ENCODE results near the gene IL13.

The IL13 gene

DNA sequence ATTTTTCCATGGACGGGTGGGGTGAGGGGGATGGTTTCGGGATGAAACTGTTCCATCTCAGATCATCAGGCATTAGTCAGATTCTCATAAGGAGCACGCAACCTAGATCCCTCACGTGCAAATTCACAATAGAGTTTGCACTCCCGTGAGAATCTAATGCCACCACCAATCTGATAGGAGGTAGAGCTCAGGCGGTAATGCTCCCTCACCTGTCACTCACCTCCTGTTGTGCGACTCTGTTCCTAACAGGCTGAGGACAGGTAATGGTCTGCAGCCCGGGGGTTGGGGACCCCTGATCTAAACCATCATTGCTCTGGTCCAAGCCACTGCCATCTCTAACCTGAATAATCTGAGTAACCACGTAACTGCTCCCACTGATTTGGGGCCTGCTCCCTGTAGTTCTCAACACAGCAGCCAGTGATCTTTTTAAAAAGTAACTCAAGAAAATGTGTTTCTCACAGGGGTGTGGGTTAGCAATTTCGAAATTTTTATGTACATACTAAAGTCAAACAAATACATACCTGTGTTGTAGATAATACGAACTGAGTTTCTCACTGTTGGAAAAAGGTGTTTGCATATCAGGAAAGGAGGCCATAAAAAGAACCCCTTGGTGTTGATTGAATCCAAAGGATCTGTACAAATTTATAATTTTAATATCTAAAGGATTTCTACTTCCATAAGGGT is 11.2 kb upstream of the IL13 start:
- Histone ChIP-seq H3K14ac (ENCODE audit: low read length in 2 of 2) (peak overlapping the region in 1 of 2 experiments; percentile 12), H3K4me1 (ENCODE audit: control insufficient read depth, insufficient read depth, low read depth, low read length) (no peaks in the 10 kb centered on the region), H2BK12ac (ENCODE audit: low read length in 2 of 2) (no peak overlapping the region), H4K91ac (ENCODE audit: low read length) (no peak overlapping the region), H3K4ac (ENCODE audit: low read depth in 1 of 2, low read length in 2 of 2) (no peak overlapping the region), H2AFZ (ENCODE audit: low read depth, low read length) (no peak overlapping the region), H3K9me3 (ENCODE audit: control insufficient read depth, low read length) (no peaks in the 10 kb centered on the region), H4K8ac (ENCODE audit: low read length) (no peak overlapping the region), H3K27me3 (ENCODE audit: control insufficient read depth in 1 of 2, insufficient read depth in 1 of 2, low read length in 2 of 2) (no peaks in the 10 kb centered on the region), H3K27ac (ENCODE audit: low read length, poor library complexity, severe bottlenecking) (no peak overlapping the region), H3K4me2 (ENCODE audit: low read length, poor library complexity, severe bottlenecking) (no peak overlapping the region), H3K9ac (ENCODE audit: low read length) (no peak overlapping the region), H3K79me1 (replicated peaks; ENCODE audit: low read length, poor library complexity, severe bottlenecking) (no peaks in the 10 kb centered on the region), H3K4me3 (ENCODE audit: insufficient read depth in 1 of 2, low read depth in 1 of 2, low read length in 2 of 2) (no peak overlapping the region), H3K23ac (ENCODE audit: low read length in 2 of 2) (no peak overlapping the region), H2BK120ac (ENCODE audit: low read depth, low read length) (no peak overlapping the region), H2AK5ac (ENCODE audit: low read length, severe bottlenecking) (no peak overlapping the region), H3K36me3 (ENCODE audit: control insufficient read depth in 1 of 2, insufficient read depth in 2 of 2, low read depth in 1 of 2, low read length in 2 of 2) (peaks cover 8 to 25% of the 10 kb centered on the region in 2 experiments), H2BK5ac (ENCODE audit: low read depth, low read length, poor library complexity, severe bottlenecking) (no peak overlapping the region), H3K18ac (ENCODE audit: low read depth in 1 of 2, low read length in 2 of 2) (no peak overlapping the region), H2BK15ac (ENCODE audit: low read depth, poor library complexity, severe bottlenecking) (no peak overlapping the region)
- no peak for DNase-seq
- WGBS, result 88% methylated on average over 8 of the region's 11 CpGs

DNA sequence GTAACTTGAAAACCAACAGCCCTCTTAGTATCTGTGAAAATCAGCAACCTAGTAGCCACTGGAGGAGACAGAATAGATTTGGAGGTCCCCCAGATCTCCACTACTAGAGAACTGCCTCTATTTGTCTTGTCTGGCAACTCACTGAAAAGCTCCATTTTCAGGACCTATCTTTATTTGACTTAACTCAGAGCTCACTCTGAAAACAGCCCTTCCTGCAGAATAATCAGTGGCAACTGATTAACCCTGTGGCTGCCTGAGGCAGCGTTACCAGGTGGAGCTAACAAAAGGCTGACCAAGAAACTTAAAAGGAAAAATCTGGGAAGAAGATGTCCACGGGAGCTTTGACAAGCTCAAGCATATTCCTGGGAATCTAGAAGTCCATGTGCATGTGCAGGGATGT is 10.5 kb upstream of the IL13 start:
- no peak overlapping the region for H3K18ac ChIP-seq (ENCODE audit: low read depth in 1 of 2, low read length in 2 of 2)
- H3K27me3 ChIP-seq (ENCODE audit: control insufficient read depth in 1 of 2, insufficient read depth in 1 of 2, low read length in 2 of 2), result peaks cover 0 to 3% of the 10 kb centered on the region in 2 experiments
- no peak overlapping the region for H3K27ac ChIP-seq (ENCODE audit: low read length, poor library complexity, severe bottlenecking)
- H3K14ac ChIP-seq (ENCODE audit: low read length in 2 of 2), result no peak overlapping the region
- 85% methylated on average over 2 of the region's 2 CpGs for WGBS
- no peaks in the 10 kb centered on the region for H3K79me1 ChIP-seq (replicated peaks; ENCODE audit: low read length, poor library complexity, severe bottlenecking)
- H3K4me2 ChIP-seq (ENCODE audit: low read length, poor library complexity, severe bottlenecking), result no peak overlapping the region
- no peak overlapping the region for H2BK120ac ChIP-seq (ENCODE audit: low read depth, low read length)
- H4K91ac ChIP-seq (ENCODE audit: low read length), result no peak overlapping the region
- H2AK5ac ChIP-seq (ENCODE audit: low read length, severe bottlenecking), result no peak overlapping the region
- no peaks in the 10 kb centered on the region for H3K4me1 ChIP-seq (ENCODE audit: control insufficient read depth, insufficient read depth, low read depth, low read length)
- no peak overlapping the region for H2BK5ac ChIP-seq (ENCODE audit: low read depth, low read length, poor library complexity, severe bottlenecking)
- H3K9me3 ChIP-seq (ENCODE audit: control insufficient read depth, low read length), result no peaks in the 10 kb centered on the region
- H3K4ac ChIP-seq (ENCODE audit: low read depth in 1 of 2, low read length in 2 of 2), result no peak overlapping the region
- no peak for DNase-seq
- H3K23ac ChIP-seq (ENCODE audit: low read length in 2 of 2), result no peak overlapping the region
- no peak overlapping the region for H2AFZ ChIP-seq (ENCODE audit: low read depth, low read length)
- peaks cover 6 to 17% of the 10 kb centered on the region in 2 experiments for H3K36me3 ChIP-seq (ENCODE audit: control insufficient read depth in 1 of 2, insufficient read depth in 2 of 2, low read depth in 1 of 2, low read length in 2 of 2)
- no peak overlapping the region for H4K8ac ChIP-seq (ENCODE audit: low read length)
- H2BK15ac ChIP-seq (ENCODE audit: low read depth, poor library complexity, severe bottlenecking), result no peak overlapping the region
- H3K9ac ChIP-seq (ENCODE audit: low read length), result no peak overlapping the region
- no peak overlapping the region for H3K4me3 ChIP-seq (ENCODE audit: insufficient read depth in 1 of 2, low read depth in 1 of 2, low read length in 2 of 2)
- no peak overlapping the region for H2BK12ac ChIP-seq (ENCODE audit: low read length in 2 of 2)

DNA sequence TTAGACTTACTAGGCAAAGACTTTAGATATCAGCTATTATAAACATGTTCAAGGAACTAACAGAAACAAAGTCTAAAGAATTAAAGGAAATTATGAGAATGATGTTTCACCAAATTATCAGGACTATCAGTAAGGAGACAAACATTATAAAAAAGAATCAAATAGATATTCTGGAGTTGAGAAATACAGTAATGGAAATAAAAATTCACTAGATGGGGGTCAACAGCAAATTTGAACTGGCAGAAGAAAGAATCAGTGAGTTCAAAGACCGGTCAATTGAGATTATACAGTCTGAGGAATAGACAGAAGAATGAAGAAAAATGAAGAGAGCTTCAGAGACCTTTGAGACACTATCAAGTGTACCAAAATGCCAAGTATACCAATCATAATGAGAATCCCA is 9.6 kb upstream of the IL13 start:
- no peak overlapping the region for H3K23ac ChIP-seq (ENCODE audit: low read length in 2 of 2)
- H3K27me3 ChIP-seq (ENCODE audit: control insufficient read depth in 1 of 2, insufficient read depth in 1 of 2, low read length in 2 of 2), result peaks cover 0 to 7% of the 10 kb centered on the region in 2 experiments
- no peak overlapping the region for H2BK15ac ChIP-seq (ENCODE audit: low read depth, poor library complexity, severe bottlenecking)
- no peak overlapping the region for H3K4me3 ChIP-seq (ENCODE audit: insufficient read depth in 1 of 2, low read depth in 1 of 2, low read length in 2 of 2)
- no peak overlapping the region for H2BK12ac ChIP-seq (ENCODE audit: low read length in 2 of 2)
- no peak overlapping the region for H2AFZ ChIP-seq (ENCODE audit: low read depth, low read length)
- H2AK5ac ChIP-seq (ENCODE audit: low read length, severe bottlenecking), result no peak overlapping the region
- no peak overlapping the region for H3K4ac ChIP-seq (ENCODE audit: low read depth in 1 of 2, low read length in 2 of 2)
- WGBS, result no CpG with 5 or more reads among the region's 1 CpG
- no peak overlapping the region for H3K4me2 ChIP-seq (ENCODE audit: low read length, poor library complexity, severe bottlenecking)
- no peak overlapping the region for H3K9ac ChIP-seq (ENCODE audit: low read length)
- H3K27ac ChIP-seq (ENCODE audit: low read length, poor library complexity, severe bottlenecking), result no peak overlapping the region
- H3K9me3 ChIP-seq (ENCODE audit: control insufficient read depth, low read length), result no peaks in the 10 kb centered on the region
- no peaks in the 10 kb centered on the region for H3K79me1 ChIP-seq (replicated peaks; ENCODE audit: low read length, poor library complexity, severe bottlenecking)
- no peak for DNase-seq
- no peak overlapping the region for H2BK5ac ChIP-seq (ENCODE audit: low read depth, low read length, poor library complexity, severe bottlenecking)
- H3K18ac ChIP-seq (ENCODE audit: low read depth in 1 of 2, low read length in 2 of 2), result no peak overlapping the region
- no peak overlapping the region for H2BK120ac ChIP-seq (ENCODE audit: low read depth, low read length)
- no peak overlapping the region for H4K91ac ChIP-seq (ENCODE audit: low read length)
- H3K4me1 ChIP-seq (ENCODE audit: control insufficient read depth, insufficient read depth, low read depth, low read length), result no peaks in the 10 kb centered on the region
- no peak overlapping the region for H4K8ac ChIP-seq (ENCODE audit: low read length)
- no peak overlapping the region for H3K14ac ChIP-seq (ENCODE audit: low read length in 2 of 2)
- peaks cover 0 to 8% of the 10 kb centered on the region in 2 experiments for H3K36me3 ChIP-seq (ENCODE audit: control insufficient read depth in 1 of 2, insufficient read depth in 2 of 2, low read depth in 1 of 2, low read length in 2 of 2)

- H3K23ac ChIP-seq (ENCODE audit: low read length in 2 of 2), result no peak overlapping the region
- WGBS, result 97% methylated on average over 3 of the region's 4 CpGs
Measured at GRCh38 chr5:132651838-132652469, 6.0 kb upstream of the IL13 start.

More at GRCh38 chr5:132651838-132652469, 6.0 kb upstream of the IL13 start:
- H2BK12ac ChIP-seq (ENCODE audit: low read length in 2 of 2), result no peak overlapping the region
- no peak overlapping the region for H2BK15ac ChIP-seq (ENCODE audit: low read depth, poor library complexity, severe bottlenecking)
- no peaks in the 10 kb centered on the region for H3K79me1 ChIP-seq (replicated peaks; ENCODE audit: low read length, poor library complexity, severe bottlenecking)
- H2BK120ac ChIP-seq (ENCODE audit: low read depth, low read length), result no peak overlapping the region
- H3K4me1 ChIP-seq (ENCODE audit: control insufficient read depth, insufficient read depth, low read depth, low read length), result peaks cover 12% of the 10 kb centered on the region
- no peak overlapping the region for H3K18ac ChIP-seq (ENCODE audit: low read depth in 1 of 2, low read length in 2 of 2)
- peaks cover 18 to 31% of the 10 kb centered on the region in 2 experiments for H3K27me3 ChIP-seq (ENCODE audit: control insufficient read depth in 1 of 2, insufficient read depth in 1 of 2, low read length in 2 of 2)
- H2BK5ac ChIP-seq (ENCODE audit: low read depth, low read length, poor library complexity, severe bottlenecking), result no peak overlapping the region
- H3K27ac ChIP-seq (ENCODE audit: low read length, poor library complexity, severe bottlenecking), result no peak overlapping the region
- H2AFZ ChIP-seq (ENCODE audit: low read depth, low read length), result no peak overlapping the region
- DNase-seq, result no peak
- no peak overlapping the region for H3K9ac ChIP-seq (ENCODE audit: low read length)
- H3K4me2 ChIP-seq (ENCODE audit: low read length, poor library complexity, severe bottlenecking), result no peak overlapping the region
- no peaks in the 10 kb centered on the region for H3K9me3 ChIP-seq (ENCODE audit: control insufficient read depth, low read length)
- H3K14ac ChIP-seq (ENCODE audit: low read length in 2 of 2), result no peak overlapping the region
- H2AK5ac ChIP-seq (ENCODE audit: low read length, severe bottlenecking), result no peak overlapping the region
- no peak overlapping the region for H3K4ac ChIP-seq (ENCODE audit: low read depth in 1 of 2, low read length in 2 of 2)
- no peak overlapping the region for H4K8ac ChIP-seq (ENCODE audit: low read length)
- H3K4me3 ChIP-seq (ENCODE audit: insufficient read depth in 1 of 2, low read depth in 1 of 2, low read length in 2 of 2), result no peak overlapping the region
- no peak overlapping the region for H4K91ac ChIP-seq (ENCODE audit: low read length)
- no peaks in the 10 kb centered on the region for H3K36me3 ChIP-seq (ENCODE audit: control insufficient read depth in 1 of 2, insufficient read depth in 2 of 2, low read depth in 1 of 2, low read length in 2 of 2)

All from mesenchymal stem cell (in vitro differentiated cells and primary cell).